ENCODE data around the gene REEP2.

REEP2 gene

DNA sequence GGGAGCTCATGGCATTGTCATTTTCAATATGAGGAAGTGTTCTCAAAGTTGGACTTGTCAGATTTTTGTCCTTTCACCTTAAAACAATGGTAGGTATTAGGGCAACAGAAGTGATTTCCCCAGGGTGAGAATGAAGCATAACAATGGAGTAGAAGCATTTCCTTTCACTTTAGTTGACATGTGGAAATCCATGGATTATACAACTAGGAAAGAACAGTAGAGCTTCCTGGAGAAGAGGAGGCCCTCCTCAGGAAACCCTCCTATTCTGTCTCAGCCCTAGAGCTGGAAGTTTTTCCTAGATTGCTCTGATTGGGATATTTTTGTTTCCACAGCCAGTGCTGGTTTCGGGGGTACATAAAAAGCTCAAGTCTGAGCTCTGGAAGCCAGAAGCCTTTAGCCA is 13.8 kb upstream of the REEP2 start:
- no peak overlapping the region for H3K23ac ChIP-seq (ENCODE audit: low read depth, low read length, poor library complexity)

GRCh38 chr5:138435943-138436342 is 2.9 kb upstream of the REEP2 start:
- no peak overlapping the region for H3K18ac ChIP-seq (ENCODE audit: low read length)
- H2AFZ ChIP-seq (ENCODE audit: low read length): no peak overlapping the region
- H3K4me3 ChIP-seq (ENCODE audit: low read length in 2 of 2): no peak overlapping the region
- peaks cover 14 to 26% of the 10 kb centered on the region in 2 donors for H3K4me1 ChIP-seq (ENCODE audit: control insufficient read depth in 2 of 2, insufficient read depth in 1 of 2, low read depth in 1 of 2, low read length in 2 of 2)
- no peaks in the 10 kb centered on the region for H3K27me3 ChIP-seq (ENCODE audit: control insufficient read depth in 3 of 3, insufficient read depth in 3 of 3, low read depth in 1 of 3, low read length in 3 of 3)
- H2BK120ac ChIP-seq (ENCODE audit: low read depth, low read length): no peak overlapping the region
- H3K27ac ChIP-seq (replicated peaks; ENCODE audit: low read length): no peak overlapping the region
- no peaks in the 10 kb centered on the region for H3K9me3 ChIP-seq (replicated peaks in 1 of 2; ENCODE audit: control insufficient read depth in 2 of 2, insufficient read depth in 1 of 2, low read depth in 1 of 2, low read length in 2 of 2)
- no peak overlapping the region for H2BK15ac ChIP-seq (ENCODE audit: low read length)
- no peak overlapping the region for H3K4ac ChIP-seq (ENCODE audit: low read length)
- peaks cover 28 to 70% of the 10 kb centered on the region in 2 donors for H3K36me3 ChIP-seq (replicated peaks in 1 of 2; ENCODE audit: control insufficient read depth in 2 of 2, insufficient read depth in 2 of 2, low read length in 2 of 2)
- no peak overlapping the region for H4K91ac ChIP-seq (ENCODE audit: low read depth, low read length, poor library complexity)
- WGBS, 2 donors (ENCODE audit: extremely low coverage in 2 of 2, insufficient read length in 2 of 2, insufficient replicate concordance in 1 of 2): no CpG with 5 or more reads among the region's 5 CpGs
- no peak overlapping the region for H4K8ac ChIP-seq (ENCODE audit: low read depth, low read length)
- no peak overlapping the region for H3K4me2 ChIP-seq (ENCODE audit: insufficient read depth, low read length, poor library complexity, severe bottlenecking)
- H3K79me1 ChIP-seq (ENCODE audit: low read depth, low read length): no peaks in the 10 kb centered on the region
- no peak for DNase-seq (ENCODE audit: low spot score)
- no peak overlapping the region for H3K23ac ChIP-seq (ENCODE audit: low read depth, low read length, poor library complexity)
- no peak overlapping the region for H2AK5ac ChIP-seq (ENCODE audit: low read depth, low read length)
- H2BK12ac ChIP-seq (ENCODE audit: low read length): no peak overlapping the region
- H3K9ac ChIP-seq (ENCODE audit: low read depth, low read length, poor library complexity): no peak overlapping the region
- H3K14ac ChIP-seq (ENCODE audit: low read length): no peak overlapping the region
- H2BK5ac ChIP-seq (ENCODE audit: low read length): no peak overlapping the region

More for the DNA sequence above, 13.8 kb upstream of the REEP2 start:
- H2BK15ac ChIP-seq (ENCODE audit: low read length): no peak overlapping the region
- no peak overlapping the region for H3K9ac ChIP-seq (ENCODE audit: low read depth, low read length, poor library complexity)
- H3K4me2 ChIP-seq (ENCODE audit: insufficient read depth, low read length, poor library complexity, severe bottlenecking): no peak overlapping the region
- peaks cover 46 to 97% of the 10 kb centered on the region in 2 donors for H3K36me3 ChIP-seq (replicated peaks in 1 of 2; ENCODE audit: control insufficient read depth in 2 of 2, insufficient read depth in 2 of 2, low read length in 2 of 2)
- no peaks in the 10 kb centered on the region for H3K4me1 ChIP-seq (ENCODE audit: control insufficient read depth in 2 of 2, insufficient read depth in 1 of 2, low read depth in 1 of 2, low read length in 2 of 2)
- H4K91ac ChIP-seq (ENCODE audit: low read depth, low read length, poor library complexity): no peak overlapping the region
- no peak overlapping the region for H3K18ac ChIP-seq (ENCODE audit: low read length)
- no peak overlapping the region for H2AK5ac ChIP-seq (ENCODE audit: low read depth, low read length)
- no peak overlapping the region for H3K4ac ChIP-seq (ENCODE audit: low read length)
- no peaks in the 10 kb centered on the region for H3K27me3 ChIP-seq (ENCODE audit: control insufficient read depth in 3 of 3, insufficient read depth in 3 of 3, low read depth in 1 of 3, low read length in 3 of 3)
- H2BK12ac ChIP-seq (ENCODE audit: low read length): no peak overlapping the region
- H3K4me3 ChIP-seq (ENCODE audit: low read length in 2 of 2): no peak overlapping the region
- H3K14ac ChIP-seq (ENCODE audit: low read length): no peak overlapping the region
- no CpG with 5 or more reads among the region's 1 CpG for WGBS, 2 donors (ENCODE audit: extremely low coverage in 2 of 2, insufficient read length in 2 of 2, insufficient replicate concordance in 1 of 2)
- no peak overlapping the region for H2BK120ac ChIP-seq (ENCODE audit: low read depth, low read length)
- no peak overlapping the region for H2AFZ ChIP-seq (ENCODE audit: low read length)
- H3K9me3 ChIP-seq (replicated peaks in 1 of 2; ENCODE audit: control insufficient read depth in 2 of 2, insufficient read depth in 1 of 2, low read depth in 1 of 2, low read length in 2 of 2): no peaks in the 10 kb centered on the region
- DNase-seq (ENCODE audit: low spot score): no peak
- no peaks in the 10 kb centered on the region for H3K79me1 ChIP-seq (ENCODE audit: low read depth, low read length)
- H3K27ac ChIP-seq (replicated peaks; ENCODE audit: low read length): no peak overlapping the region
- H2BK5ac ChIP-seq (ENCODE audit: low read length): no peak overlapping the region
- H4K8ac ChIP-seq (ENCODE audit: low read depth, low read length): no peak overlapping the region

DNA sequence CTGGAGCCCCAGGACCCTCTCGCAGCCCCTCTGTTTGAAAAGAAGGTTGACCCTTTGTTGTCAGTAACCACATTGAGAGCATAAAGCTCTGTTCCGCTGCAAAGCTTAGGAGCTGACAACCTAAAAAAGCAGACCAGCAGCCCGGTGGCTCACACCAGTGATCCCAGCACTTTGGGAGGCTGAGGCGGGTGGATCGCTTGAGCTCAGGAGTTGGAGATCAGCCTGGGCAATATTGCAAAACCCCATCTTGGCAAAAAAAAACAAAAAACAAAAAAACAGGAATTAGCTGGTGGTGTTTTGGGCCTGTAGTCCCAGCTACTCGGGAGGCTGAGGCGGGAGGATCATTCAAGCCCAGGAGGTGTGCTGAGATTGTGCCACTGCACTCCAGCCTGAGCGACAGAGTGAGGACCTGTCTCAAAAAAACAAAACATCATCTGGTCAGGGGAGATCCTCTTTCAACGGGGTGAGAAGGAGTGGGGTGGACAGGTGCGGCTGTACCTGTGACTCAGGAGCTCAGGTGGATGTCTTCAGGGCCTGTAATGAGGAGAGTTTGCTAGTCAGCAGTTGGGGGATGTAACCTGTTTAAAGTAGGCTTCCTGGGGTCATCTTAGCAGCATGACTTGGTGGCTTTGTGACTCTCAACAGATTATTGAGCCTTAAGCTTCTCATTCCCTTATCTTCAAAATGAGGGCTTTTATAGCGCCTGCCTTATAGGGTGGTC is 694 bp upstream of the REEP2 start:
- Histone ChIP-seq H4K91ac (ENCODE audit: low read depth, low read length, poor library complexity) (no peak overlapping the region), H4K8ac (ENCODE audit: low read depth, low read length) (no peak overlapping the region), H3K4ac (ENCODE audit: low read length) (no peak overlapping the region), H2BK120ac (ENCODE audit: low read depth, low read length) (no peak overlapping the region), H3K4me2 (ENCODE audit: insufficient read depth, low read length, poor library complexity, severe bottlenecking) (peak overlapping the region; percentile 51), H3K27me3 (ENCODE audit: control insufficient read depth in 3 of 3, insufficient read depth in 3 of 3, low read depth in 1 of 3, low read length in 3 of 3) (no peaks in the 10 kb centered on the region), H3K27ac (replicated peaks; ENCODE audit: low read length) (peak overlapping the region; percentile 32), H3K79me1 (ENCODE audit: low read depth, low read length) (no peaks in the 10 kb centered on the region), H3K4me1 (ENCODE audit: control insufficient read depth in 2 of 2, insufficient read depth in 1 of 2, low read depth in 1 of 2, low read length in 2 of 2) (peaks cover 14 to 26% of the 10 kb centered on the region in 2 donors), H3K18ac (ENCODE audit: low read length) (peak overlapping the region; percentile 11), H3K9ac (ENCODE audit: low read depth, low read length, poor library complexity) (no peak overlapping the region), H3K23ac (ENCODE audit: low read depth, low read length, poor library complexity) (no peak overlapping the region), H3K4me3 (ENCODE audit: low read length in 2 of 2) (peak overlapping the region; percentile 70 to 91), H3K14ac (ENCODE audit: low read length) (no peak overlapping the region), H2BK12ac (ENCODE audit: low read length) (no peak overlapping the region), H3K36me3 (replicated peaks in 1 of 2; ENCODE audit: control insufficient read depth in 2 of 2, insufficient read depth in 2 of 2, low read length in 2 of 2) (peaks cover 22 to 56% of the 10 kb centered on the region in 2 donors), H3K9me3 (replicated peaks in 1 of 2; ENCODE audit: control insufficient read depth in 2 of 2, insufficient read depth in 1 of 2, low read depth in 1 of 2, low read length in 2 of 2) (no peaks in the 10 kb centered on the region), H2BK5ac (ENCODE audit: low read length) (no peak overlapping the region), H2BK15ac (ENCODE audit: low read length) (no peak overlapping the region), H2AFZ (ENCODE audit: low read length) (peak overlapping the region; percentile 91), H2AK5ac (ENCODE audit: low read depth, low read length) (no peak overlapping the region)
- DNase-seq (ENCODE audit: low spot score): no peak
- WGBS, 2 donors (ENCODE audit: extremely low coverage in 2 of 2, insufficient read length in 2 of 2, insufficient replicate concordance in 1 of 2): no CpG with 5 or more reads among the region's 11 CpGs

- Histone ChIP-seq H2AFZ (ENCODE audit: low read length) (peak overlapping the region; percentile 91), H3K27ac (replicated peaks; ENCODE audit: low read length) (peak overlapping the region; percentile 68), H2AK5ac (ENCODE audit: low read depth, low read length) (peak overlapping the region; percentile 82), H3K4me1 (ENCODE audit: control insufficient read depth in 2 of 2, insufficient read depth in 1 of 2, low read depth in 1 of 2, low read length in 2 of 2) (peaks cover 14 to 26% of the 10 kb centered on the region in 2 donors), H3K18ac (ENCODE audit: low read length) (peak overlapping the region; percentile 85), H2BK15ac (ENCODE audit: low read length) (peak overlapping the region; percentile 91), H3K9ac (ENCODE audit: low read depth, low read length, poor library complexity) (peak overlapping the region; percentile 87), H4K8ac (ENCODE audit: low read depth, low read length) (no peak overlapping the region), H3K4ac (ENCODE audit: low read length) (no peak overlapping the region), H3K79me1 (ENCODE audit: low read depth, low read length) (no peaks in the 10 kb centered on the region), H3K14ac (ENCODE audit: low read length) (peak overlapping the region; percentile 72), H3K27me3 (ENCODE audit: control insufficient read depth in 3 of 3, insufficient read depth in 3 of 3, low read depth in 1 of 3, low read length in 3 of 3) (no peaks in the 10 kb centered on the region), H2BK120ac (ENCODE audit: low read depth, low read length) (no peak overlapping the region), H2BK12ac (ENCODE audit: low read length) (no peak overlapping the region), H3K36me3 (replicated peaks in 1 of 2; ENCODE audit: control insufficient read depth in 2 of 2, insufficient read depth in 2 of 2, low read length in 2 of 2) (peaks cover 20 to 51% of the 10 kb centered on the region in 2 donors), H3K4me2 (ENCODE audit: insufficient read depth, low read length, poor library complexity, severe bottlenecking) (peak overlapping the region; percentile 89), H2BK5ac (ENCODE audit: low read length) (peak overlapping the region; percentile 84), H3K4me3 (ENCODE audit: low read length in 2 of 2) (peak overlapping the region; percentile 87 to 91), H3K9me3 (replicated peaks in 1 of 2; ENCODE audit: control insufficient read depth in 2 of 2, insufficient read depth in 1 of 2, low read depth in 1 of 2, low read length in 2 of 2) (no peaks in the 10 kb centered on the region), H4K91ac (ENCODE audit: low read depth, low read length, poor library complexity) (no peak overlapping the region), H3K23ac (ENCODE audit: low read depth, low read length, poor library complexity) (no peak overlapping the region)
- no peak for DNase-seq (ENCODE audit: low spot score)
- no CpG with 5 or more reads among the region's 20 CpGs for WGBS, 2 donors (ENCODE audit: extremely low coverage in 2 of 2, insufficient read length in 2 of 2, insufficient replicate concordance in 1 of 2)
Measured at GRCh38 chr5:138439477-138440158, 761 bp downstream of the REEP2 start.
